ENCODE data around the gene CHST3.
"Not testable (repeated sequence)": the region's sequence is repeated elsewhere in the genome, so short reads cannot be mapped to it uniquely, and the experiment has no call there.

CHST3 gene

DNA sequence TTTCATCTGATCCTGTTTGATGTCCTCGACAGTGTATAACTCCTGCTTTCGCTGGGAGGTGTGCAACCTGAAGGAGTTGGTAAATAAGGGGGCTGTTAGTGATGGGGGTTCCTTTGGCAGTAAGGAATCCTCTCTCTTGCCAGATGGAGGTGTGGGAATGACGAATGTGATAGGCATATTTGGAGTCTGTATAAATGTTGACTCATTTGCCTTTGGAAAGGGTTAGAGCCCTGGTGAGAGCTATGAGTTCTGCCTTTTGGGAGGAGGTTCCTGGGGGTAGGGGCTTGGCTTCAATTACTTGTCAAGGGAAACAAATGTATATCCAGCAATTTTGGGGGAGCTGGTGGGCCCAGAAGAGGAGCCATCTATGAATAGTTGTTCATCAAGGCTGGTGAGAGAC is 11.4 kb upstream of the CHST3 start:
- no peak for DNase-seq

DNA sequence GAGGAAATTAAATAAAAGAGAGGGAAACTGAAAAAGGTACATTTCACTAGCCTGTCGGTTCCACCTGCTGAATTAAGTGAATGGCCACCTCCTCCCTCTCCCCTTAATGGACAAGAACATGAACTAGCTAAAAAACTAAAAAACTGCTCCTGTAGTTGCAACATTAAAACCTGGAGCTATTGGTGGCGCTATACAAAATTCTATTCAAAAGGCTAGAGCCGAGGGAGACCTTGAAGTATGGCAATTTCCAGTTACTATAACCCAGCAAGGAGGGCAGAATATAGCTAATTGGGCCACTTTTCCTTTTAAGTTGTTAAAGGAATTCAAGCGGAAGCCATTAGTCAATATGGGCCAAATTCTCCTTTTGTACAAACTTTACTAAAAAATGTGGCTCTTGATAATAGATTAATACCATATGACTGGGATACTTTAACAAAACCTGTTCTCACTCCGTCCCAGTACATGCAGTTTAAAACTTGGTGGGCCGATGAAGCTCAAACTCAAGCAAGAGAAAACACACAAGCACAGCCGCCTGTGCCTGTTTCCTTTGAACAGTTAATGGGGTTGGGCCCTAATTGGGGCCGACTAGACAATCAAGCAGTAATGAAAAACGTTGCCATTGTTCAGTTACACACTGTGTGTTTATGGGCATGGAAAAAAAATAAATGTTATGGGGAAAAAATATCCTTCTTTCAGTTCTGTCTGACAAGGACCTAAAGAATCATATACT is 6.5 kb upstream of the CHST3 start:
- DNase-seq, result no peak

DNA sequence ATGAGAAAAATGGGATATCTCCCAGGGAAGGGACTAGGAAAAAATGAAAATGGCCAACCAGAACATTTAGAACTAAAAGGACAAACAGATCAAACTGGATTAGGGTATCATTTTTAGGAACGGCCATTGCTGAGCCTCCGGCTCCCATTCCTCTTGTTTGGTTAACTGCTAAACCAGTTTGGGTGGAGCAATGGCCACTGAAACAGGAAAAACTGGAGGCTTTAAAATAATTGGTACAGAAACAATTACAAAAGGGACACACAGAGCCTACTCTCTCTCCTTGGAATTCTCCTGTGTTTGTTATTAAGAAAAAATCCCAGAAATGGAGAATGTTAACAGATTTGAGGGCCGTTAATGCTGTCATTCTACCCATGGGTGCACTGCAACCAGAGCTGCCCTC is 4.7 kb upstream of the CHST3 start:
- DNase-seq, result no peak

DNA sequence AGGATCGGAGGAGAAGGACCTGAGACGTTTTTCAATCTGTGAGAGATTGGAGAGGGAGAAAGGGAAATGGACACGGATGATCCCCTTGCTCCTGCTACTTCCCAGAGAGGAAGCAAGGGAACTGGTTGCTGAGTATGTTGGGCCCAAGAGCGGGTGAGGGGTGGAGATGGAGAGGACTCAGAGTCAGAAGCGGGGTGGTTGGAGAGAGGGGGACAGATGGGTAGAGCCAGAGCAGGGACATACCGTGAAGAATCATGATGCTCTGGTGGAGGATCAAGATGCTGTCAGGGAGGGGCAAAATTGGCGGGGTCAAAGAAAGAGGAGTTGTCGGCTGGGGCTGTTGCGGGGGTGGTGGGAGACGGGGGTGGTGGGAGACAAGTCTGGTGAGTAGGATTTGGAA is 2.4 kb upstream of the CHST3 start:
- no peak for DNase-seq

DNA sequence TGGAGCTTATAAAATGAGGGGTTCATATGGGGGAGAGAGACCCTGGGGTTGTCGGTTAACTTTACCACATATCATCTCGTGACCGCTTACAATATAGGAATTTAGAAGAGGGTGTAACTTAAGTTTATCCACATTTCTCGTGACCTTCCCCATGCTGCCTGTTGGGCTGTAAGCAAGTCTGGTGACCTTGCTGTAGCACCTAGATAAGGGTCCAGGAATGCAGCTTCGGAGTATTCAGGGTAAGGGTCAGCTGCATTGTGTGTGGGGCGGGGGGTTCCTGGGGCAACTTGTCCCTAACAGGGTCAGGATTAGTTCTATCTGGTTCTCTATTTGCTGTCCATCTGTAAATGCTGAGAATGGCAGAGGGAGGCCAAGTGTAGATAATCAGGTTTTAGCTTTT is 1.3 kb upstream of the CHST3 start:
- no peak for DNase-seq

DNA sequence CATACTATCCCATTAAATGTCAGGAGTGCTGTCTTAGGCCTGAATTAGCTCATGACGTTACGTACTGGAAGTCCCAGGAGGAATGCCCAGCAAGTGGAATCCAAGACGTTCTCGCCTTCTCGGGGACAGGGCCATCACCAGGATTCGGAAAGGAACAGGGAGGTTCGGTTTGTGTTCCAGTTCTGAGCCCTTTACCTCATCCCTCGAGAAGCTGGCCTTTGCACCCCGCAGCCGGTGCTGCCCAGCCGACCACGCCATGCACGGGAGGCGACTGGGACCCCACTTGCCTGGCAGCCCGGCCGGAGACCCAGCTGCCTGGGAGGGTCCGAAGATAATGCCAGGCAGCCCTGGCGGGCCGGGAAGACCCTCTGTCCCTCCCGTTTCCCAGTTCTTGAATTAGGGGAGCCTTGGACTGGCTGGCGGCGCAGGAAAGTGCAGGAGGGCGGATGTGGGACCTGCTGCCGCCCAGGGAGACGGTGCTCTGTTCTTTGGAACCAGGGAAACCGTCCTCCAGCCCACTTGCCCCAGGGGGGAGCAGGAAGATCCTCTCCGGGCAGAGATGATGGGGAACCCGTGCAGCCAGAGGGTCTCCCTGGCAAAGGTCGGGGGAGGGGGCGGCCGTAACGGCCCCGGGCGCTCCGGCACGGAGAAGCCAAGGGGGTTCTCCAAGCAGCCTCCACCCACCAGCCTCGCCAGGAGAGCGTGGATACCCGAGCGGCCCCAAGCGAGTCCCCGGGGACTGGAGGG is 671 bp upstream of the CHST3 start:
- DNase-seq, result no peak

DNA sequence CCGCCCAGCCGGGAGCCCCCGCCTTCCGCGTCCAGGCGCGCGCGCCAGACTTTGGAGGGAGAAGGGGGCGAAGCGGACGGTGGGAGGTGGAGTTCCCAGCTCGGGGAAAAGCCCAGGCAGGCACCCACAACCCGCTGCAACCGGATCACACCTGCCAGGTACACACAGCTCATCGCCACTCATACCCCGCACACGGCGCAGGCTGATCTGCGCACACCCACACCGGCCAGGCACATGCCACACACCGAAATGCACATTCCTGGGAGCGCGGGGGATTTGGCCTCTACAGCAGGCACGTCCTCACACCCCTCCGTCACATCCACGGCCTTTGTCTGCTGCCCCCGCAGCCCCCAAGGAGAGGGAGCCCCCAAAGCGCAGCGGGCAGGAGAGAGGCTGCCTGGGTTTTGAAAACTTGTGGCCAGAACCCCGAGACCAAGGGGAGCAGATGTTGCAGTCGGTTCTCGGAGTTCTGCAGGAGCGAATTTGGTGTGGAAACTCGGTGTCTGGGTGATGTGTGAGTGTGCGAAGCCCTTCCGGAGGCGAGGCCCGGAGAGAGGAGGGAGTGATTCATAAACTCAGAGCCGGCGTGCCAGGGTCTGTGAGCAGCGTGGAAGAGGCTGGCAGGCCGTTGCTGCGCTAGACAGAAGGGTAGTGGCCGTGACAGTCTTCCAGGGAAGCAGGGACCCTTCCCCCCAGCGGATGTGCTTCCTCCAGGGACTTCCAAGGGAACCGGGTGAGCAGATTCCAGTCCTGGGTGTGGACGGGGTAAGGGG is 734 bp downstream of the CHST3 start:
- DNase-seq, result no peak

DNA sequence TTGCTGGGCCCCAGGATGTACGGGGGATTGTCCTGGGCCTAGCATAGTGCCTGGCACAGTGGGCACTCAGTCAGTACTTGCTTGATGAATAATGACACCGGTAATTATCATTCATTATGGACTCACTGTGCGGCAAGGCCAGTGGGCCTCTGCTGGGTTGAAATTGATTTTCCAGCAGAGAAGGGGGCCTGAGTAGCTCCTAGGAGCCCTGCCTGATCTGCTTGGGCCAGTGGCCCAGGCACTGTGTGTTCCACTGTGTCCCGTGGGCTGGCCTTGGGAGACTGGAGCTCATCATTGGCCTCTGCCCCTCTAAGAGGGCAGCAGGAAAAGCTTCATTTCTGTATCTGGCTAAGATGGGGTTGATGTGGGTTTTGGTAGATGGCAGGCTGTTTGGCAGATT is 1.4 kb downstream of the CHST3 start:
- no peak for DNase-seq

DNA sequence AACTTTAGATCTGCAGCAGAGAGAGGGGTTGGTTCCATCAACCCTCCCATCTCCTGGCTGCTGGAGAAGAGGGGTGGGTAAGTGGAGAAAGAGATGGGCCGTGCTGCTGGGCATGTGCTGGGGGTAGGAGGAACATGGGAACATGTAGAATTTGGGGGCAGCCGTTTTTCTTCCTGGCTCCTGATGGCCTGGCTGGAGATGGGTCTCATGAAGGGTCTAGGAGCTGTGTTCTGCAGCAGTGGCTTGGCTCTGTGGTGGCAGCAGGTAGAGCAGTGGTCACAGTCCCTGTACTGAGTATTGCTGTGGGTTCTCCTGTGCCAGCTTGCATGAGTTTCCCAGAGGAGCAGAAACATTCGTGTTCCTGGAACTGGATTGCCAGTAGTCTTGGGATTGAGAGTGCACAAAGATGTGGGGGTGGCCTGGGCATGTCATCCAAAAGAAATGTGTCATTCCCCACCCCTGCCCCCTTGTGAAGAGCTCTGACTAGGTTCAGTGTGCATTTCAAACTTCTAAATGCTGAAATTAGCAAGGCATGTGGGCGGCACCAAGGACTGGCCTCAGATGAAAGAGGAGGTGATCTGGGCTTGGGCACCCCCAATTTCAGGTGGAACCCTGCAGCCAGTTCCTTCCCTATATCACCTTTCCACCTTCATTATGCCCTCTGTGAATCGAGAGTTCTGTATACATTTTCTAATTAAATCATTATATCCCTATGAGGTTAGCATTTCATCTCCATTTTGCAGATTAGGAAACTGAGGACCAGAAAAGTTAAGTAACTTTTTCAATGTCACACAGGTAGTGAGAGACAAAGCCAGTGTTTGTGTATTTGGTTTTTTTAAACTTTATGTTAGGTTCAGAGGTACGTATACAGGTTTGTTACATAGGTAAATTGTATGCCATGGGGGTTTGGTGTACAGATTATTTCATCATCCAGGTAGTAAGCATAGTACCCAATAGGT is 2.1 kb downstream of the CHST3 start:
- DNase-seq, result no peak

DNA sequence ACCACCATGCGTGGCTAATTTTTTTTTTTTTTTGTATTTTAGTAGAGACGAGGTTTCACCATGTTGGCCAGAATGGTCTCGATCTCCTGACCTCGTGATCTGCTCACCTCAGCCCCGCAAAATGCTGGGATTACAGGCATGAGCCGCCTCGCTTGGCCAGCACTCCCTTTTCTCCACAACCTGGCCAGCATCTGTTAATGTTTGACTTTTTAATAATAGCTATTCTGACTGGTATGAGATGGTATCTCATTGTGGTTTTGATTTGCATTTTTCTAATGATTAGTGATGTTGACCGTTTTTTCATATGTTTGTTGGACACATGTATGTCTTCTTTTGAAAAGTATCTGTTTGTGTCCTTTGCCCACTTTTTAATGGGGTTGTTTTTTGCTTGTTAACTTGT is 3.8 kb downstream of the CHST3 start:
- DNase-seq, result not testable (repeated sequence)

DNA sequence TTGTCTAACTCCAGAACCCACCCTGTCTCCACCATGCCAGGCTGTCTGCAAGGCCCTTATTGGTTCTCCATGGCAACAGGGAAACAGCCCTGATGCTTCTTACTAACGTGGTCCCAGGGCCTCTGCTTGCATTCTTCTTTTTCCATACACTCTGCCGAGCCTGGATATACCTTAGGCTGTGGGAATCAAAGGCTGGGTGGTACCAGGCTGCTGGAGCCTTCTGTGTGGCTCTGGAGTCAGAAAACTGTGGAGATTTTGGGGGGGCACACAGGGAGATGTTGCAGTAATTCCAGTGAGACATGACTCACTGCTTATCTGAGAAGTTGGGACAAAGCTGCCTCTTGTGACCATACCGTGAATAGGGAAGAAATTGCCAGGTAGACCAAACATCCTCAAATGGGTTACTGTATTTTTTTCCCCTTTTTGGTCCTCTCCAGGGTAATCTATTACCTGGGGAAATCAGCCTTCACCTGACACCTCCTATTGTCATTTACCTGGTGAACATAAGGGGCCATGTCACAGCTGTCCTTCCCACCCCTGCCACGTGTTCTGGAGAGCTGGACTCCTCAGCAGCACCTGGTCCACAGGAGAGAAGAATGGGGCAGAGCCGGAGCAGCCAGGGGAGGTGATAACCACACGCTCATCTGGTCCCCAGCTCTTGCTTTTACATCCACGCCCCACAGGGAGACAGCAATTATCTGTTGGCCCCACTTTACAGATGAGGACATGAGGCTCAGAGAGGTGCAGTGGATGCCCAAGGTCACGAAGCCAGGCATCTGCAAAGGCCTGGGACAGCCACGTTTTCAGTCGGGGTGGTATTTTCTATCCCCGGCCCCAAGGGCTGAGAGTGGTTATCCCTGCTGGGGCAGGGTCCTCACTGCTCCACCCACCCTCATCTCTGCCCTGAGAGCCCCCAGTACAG is 4.6 kb downstream of the CHST3 start:
- DNase-seq, result no peak

DNA sequence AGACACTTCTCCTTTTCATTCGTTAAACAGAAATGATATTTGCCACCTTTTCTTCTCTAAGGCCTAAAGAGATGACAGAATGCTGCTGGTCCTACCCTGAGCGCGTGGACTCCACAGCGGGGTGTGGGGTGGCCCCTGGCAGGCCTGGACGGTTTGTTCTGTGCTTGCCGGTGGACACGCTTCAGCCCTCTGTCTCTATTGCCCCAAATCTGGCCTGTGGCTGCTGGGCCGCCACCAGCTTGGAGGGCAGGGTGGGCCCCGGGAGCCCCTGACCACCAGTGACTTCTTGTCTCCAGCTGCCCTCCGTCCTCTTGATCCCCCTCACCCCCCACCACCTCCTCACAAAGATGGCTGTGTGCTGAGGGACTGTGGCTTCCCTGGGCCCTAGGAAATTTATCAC is 5.7 kb downstream of the CHST3 start:
- DNase-seq, result no peak

DNA sequence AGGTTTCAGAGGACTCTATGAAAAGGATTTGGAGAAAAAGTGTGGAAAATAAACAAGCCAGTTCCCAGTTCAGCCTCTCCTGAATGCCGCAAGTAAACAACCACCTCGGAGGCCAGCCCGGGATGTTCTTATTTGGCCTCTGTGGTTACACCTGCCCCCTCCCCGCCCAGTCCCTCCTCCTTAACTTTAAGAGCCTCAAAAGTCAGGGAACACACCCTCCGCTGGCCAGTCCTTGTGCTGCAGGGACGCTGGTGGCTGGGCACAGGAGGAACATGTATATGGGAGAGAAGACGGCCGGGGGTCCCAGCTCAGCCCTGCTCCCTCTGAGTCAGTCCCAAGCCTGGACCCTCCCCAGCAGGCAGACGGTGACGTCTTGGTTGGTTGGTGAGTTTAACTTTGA is 6.1 kb downstream of the CHST3 start:
- DNase-seq, result no peak

DNA sequence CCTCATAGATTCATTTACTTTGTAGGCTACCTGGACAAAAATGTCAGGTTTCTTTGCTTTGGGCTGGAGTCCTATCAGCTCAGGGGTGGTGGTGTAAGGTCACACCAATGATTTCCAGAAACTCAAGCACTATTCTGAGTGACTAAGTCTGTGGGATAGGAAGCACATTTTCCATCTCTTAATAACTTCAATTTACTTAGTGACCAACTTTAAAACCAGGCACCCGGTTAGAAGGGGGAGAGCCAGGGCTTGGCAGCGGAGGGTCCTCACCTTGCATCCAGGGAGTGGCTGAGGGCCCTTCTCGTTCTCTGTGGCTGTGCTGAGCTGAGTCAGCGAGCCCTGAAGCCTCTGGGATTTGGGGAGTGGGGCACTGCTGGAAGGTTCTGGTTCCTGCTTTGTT is 6.7 kb downstream of the CHST3 start:
- DNase-seq, result no peak

DNA sequence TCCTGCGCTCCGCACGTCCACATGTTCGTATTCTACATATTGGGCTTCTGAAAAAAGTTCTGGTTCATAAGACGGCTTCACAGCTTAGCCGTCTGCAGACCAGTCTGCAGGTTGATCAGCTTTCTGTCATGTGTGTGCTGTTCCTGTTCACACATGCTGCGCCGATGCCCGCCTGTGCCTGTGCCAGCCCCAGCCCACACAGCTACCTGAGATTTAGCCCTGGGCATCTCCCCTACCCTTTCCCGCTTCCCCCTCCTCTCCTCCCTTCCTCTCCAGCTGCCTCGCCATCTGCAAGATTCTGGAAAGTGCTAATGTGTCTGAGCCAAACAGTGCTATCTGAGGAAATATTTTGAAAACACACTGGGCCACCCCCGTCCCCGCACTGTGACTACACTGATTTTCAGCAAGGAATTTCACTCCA is 7.1 kb downstream of the CHST3 start:
- DNase-seq, result no peak

DNA sequence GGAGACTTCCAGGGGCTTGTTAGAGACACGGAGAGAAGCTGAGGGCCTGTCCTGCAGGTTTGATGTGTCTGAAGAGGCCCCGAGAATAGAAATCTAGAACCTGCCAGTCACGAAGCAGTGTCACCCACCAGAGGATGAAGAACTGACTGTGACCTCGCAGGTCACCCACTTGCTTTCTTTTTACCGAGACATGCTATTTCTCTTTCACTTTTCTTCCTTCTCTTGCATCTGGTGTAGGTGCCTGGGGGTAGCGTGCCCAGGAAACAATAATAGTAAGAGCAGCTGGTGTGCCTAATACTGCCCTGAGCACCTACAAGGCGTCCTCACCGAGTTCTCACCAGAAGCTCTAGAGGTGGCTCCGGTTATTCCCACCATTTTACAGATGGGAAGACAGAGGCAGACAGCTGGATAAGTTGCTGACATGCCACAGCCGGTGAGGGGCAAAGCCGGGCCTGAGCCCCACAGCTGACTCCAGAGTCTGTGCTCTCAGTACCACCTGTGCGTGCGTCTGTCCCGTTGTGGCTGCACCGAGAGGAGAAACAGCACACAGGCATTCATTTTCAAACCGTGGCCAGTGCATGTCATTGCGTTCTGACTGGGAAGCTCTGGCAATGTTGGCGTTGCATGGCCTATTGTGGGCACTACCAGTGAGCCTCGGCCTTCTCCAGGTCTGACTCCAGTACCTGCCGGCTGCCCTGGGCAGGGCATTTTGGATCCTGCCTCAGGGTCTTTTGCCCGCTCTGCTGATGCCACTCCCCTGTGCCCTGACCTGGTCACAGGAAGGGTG is 7.8 kb downstream of the CHST3 start:
- no peak for DNase-seq

DNA sequence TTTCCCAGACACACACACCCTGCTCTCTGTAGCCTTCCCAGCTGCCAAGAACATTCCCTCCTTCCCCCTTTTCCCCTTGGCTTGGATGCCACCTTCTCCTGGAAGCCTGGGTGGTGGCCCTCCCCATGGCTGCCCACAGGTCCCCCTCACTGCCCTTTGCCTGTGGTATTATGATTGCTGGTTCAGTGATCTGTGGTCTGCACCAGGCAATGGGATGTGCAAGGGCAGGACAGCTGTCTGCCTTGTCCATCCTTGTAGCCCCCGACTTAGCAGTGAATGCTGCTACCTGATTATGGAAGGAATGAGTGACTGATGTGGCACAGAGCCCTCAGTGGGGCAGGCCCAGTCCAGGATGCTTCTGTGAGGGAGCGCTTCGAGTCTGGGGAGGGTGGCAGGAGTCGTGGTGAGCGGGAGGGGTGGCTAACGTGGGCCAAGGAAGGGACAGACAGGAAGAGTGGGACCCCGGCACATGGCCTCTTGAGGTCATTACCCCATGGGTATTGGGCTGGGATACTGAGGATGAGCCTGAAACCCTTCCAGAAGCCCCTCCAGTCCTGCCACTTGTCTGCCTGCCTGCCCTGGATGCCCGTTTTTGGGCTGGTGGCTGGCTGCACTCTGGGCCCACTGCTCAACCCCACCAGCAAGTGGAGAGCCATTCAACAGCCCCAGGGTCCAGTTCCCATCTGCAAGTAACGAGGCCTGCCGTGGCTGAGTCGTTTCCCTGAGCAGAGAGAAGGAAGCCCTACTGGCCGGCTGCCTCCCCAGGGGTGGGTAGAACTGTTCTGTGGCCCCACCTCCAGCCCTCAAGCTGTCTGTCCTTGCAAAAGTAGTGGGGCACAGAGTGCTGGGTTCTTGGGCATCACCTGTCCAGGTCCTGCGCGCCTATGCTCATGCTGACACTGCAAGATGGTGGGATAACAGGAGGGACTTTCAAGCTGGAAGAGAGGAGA is 8.8 kb downstream of the CHST3 start:
- DNase-seq, result no peak

DNA sequence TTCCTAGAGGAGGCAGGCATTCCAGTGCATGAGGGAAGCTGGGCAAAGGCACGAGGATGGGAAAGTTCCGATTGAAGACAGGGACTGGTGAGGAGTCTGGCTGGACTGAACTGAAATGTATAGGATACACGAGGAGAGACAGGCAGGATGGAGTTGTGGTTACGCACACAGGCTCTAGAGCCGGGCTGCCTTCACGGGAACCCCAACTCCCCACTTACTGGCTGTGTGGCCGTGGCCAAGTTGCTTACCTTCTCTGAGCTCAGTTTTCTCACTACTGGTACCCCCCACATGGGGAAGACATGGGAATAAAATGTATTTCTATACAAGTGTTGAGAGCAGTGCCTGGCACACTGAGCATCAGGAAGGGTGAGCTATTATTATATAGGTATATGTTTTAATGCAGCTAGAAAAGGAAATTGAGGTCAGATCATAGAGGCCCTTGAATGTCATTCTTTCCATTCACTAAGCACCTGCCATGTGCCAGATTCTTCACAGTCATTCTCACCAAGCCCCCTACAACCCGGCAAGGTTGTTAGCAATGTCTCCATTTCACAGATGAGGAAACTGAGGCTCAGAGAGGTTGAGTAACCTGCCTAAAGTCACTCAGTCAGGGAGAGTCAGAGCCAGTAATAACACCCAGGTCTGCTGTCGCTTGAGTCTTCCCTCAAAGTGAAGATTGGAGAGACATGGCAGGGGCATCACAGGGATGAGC is 9.7 kb downstream of the CHST3 start:
- DNase-seq, result no peak

DNA sequence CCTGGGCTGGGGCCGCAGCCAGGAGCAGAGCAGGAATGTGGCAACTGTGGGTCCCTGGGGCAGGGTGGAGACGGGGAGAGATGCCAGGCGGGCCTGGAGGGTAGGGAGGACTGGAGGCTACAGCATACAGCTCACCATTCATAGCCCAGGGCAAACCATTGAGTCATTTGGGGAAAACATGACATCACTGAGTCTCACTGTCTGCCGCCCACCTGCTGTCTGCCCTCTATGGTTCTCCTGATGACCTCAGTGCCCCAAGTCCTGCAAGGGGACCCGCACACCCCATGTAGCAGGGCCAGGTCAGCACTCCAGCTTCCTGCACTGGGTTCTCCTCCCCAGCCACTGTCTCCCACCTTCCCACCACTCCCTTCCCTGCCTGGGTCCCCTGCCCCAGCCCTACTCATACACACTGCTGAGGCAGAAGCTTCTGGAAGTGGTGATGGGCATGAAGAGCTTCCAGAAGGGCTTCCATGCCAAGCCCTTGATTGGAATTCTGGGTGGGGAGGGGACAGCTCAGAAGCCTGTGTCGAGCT is 10.4 kb downstream of the CHST3 start:
- no peak for DNase-seq
